ENCODE measurements around the gene RHO.

Gene RHO

GRCh38 chr3:129577925-129578786 lies 49.7 kb downstream of the RHO start:
- DNase-seq (ENCODE audit: low read depth), result no peak

GRCh38 chr3:129579991-129580390 lies 51.6 kb downstream of the RHO start:
- no peak for DNase-seq (ENCODE audit: low read depth)

GRCh38 chr3:129581623-129582022 lies 53.2 kb downstream of the RHO start:
- DNase-seq (ENCODE audit: low read depth), result no peak

- DNase-seq (ENCODE audit: low read depth), result no peak
Measured at GRCh38 chr3:129582799-129583198, 54.4 kb downstream of the RHO start.

GRCh38 chr3:129583289-129583688 lies 54.9 kb downstream of the RHO start:
- no peak for DNase-seq (ENCODE audit: low read depth)

- DNase-seq (ENCODE audit: low read depth), result no peak
Measured at GRCh38 chr3:129584631-129585030, 56.2 kb downstream of the RHO start.

Data from stimulated activated CD8-positive, alpha-beta memory T cell treated with anti-CD3 and anti-CD28 coated beads, Interleukin-15, amount 100 ng/mL, for 24 hours (primary cell).